GM12864 (cell line): Measurements from ENCODE around the gene PEF1.

Experiments
- DNase-seq: peaks from one replicate; pipeline ENCODE4 v3.0.0-alpha.2; 2011; ENCODE audit warnings: low read depth
- H3K4me3 ChIP-seq: 2 replicates; pipeline ENCODE4 v1.5.1; 2011; ENCODE audit warnings: mild to moderate bottlenecking, low read depth, low read length, control low read depth
- TF ChIP-seq, protein P1 (sequence below): IDR thresholded peaks from 2 replicates; pipeline ENCODE4 v1.5.1; 2011; ENCODE audit warnings: low read depth, mild to moderate bottlenecking, moderate library complexity, low read length, control low read depth, inconsistent platforms; ENCODE audit errors: missing control alignments

The PEF1 gene

DNA sequence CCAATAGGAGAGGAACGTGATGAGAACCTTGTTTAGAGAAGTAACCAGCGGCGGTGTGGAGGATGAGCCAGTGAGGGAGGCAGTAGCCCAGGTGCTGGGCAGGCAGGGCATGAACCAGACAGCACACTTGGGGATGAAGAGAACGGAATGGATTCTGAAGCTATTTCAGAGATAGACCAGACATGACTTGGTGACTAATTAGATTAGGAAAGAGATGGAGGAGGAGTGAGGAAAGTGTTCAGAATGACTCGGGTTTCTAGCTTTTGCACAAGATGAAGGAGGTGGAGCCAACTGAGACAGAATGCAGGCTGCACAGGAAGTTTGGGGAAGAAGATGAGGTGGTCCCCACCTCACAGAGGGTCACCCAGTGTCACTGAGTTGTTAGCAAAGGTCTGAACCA lies 5.1 kb downstream of the PEF1 start:
- no peak overlapping the region for H3K4me3 ChIP-seq
- DNase-seq, result no peak
- TF ChIP-seq, protein P1, sequence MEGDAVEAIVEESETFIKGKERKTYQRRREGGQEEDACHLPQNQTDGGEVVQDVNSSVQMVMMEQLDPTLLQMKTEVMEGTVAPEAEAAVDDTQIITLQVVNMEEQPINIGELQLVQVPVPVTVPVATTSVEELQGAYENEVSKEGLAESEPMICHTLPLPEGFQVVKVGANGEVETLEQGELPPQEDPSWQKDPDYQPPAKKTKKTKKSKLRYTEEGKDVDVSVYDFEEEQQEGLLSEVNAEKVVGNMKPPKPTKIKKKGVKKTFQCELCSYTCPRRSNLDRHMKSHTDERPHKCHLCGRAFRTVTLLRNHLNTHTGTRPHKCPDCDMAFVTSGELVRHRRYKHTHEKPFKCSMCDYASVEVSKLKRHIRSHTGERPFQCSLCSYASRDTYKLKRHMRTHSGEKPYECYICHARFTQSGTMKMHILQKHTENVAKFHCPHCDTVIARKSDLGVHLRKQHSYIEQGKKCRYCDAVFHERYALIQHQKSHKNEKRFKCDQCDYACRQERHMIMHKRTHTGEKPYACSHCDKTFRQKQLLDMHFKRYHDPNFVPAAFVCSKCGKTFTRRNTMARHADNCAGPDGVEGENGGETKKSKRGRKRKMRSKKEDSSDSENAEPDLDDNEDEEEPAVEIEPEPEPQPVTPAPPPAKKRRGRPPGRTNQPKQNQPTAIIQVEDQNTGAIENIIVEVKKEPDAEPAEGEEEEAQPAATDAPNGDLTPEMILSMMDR, result no peak

DNA sequence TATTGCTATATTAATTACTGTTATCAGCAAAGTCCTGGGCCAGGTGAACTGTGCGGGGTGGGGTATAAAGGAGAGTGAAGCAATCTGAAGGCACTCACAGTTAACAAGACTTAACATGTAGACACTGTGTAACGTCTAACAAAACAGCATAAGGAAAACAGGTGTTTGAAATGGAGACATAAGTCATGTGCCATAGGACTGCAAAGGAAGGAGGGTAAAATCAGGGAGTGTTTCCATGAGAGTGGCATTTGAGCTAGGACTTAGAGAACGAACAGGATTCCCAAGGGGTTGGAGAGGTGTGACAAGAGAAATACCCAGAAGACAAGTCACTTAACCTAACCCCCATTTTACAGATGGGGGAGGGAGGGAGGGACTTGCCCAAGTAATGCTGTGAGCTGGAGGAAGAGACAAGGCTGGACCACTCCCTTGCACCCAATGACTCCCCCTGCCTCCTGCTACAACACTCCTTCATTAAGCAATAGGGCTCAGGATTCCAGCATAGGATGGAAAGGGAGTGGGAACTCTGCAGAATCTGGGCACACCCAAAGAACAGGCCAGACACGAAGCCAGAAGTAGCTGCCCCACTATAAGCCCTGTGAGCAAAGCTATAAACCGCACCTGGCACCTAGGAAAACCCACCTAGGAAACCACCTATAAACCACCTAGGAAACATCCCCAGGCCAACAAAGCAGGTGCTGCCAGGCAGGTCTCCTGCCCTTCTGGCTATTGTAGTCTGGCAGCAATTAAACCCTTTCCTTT lies 6.6 kb downstream of the PEF1 start:
- H3K4me3 ChIP-seq, result no peak overlapping the region
- no peak for DNase-seq
- TF ChIP-seq, protein P1, result no peak

DNA sequence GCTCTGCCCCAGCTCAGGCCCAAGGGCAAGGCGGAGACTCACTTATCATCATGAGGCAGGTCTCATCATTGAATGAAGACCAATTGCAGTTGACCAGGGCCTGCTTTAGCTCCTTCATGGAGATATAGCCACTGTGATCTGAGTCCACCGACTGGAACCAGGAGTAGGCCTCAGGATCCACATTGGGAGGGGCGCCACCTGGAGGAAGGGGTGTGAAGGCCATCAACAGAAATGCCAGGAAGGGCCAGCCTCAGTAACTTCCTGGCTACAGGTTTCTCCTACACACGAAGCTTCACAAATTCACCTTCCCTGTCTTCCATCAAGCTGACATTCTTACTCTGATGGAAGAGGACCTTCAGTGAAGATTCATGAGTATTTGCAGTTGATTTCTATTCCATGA lies 11.6 kb downstream of the PEF1 start:
- no peak for DNase-seq
- TF ChIP-seq, protein P1, result peak; percentile 62
- H3K4me3 ChIP-seq, result no peak overlapping the region

DNA sequence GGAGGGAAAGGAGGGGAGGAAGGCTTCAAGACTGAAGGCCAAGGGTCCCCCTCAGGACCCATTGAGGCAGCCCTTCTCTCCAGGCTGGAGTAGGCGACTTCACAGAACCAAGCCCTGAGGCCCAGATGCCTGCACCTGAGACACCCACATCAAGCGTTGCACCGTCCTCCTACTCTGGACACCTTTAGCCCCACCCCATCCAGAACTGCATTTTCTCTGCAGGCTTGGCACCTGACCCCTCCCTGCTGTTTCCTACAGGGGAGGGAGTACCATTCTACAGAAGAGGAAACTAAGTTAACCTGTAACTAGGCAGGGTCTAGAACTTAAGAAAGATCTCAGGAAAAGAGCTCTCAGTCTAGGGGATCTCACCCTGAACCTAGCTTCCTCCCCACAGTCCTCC lies 12.0 kb downstream of the PEF1 start:
- H3K4me3 ChIP-seq, result no peak overlapping the region
- TF ChIP-seq, protein P1, result no peak
- DNase-seq, result no peak

DNA sequence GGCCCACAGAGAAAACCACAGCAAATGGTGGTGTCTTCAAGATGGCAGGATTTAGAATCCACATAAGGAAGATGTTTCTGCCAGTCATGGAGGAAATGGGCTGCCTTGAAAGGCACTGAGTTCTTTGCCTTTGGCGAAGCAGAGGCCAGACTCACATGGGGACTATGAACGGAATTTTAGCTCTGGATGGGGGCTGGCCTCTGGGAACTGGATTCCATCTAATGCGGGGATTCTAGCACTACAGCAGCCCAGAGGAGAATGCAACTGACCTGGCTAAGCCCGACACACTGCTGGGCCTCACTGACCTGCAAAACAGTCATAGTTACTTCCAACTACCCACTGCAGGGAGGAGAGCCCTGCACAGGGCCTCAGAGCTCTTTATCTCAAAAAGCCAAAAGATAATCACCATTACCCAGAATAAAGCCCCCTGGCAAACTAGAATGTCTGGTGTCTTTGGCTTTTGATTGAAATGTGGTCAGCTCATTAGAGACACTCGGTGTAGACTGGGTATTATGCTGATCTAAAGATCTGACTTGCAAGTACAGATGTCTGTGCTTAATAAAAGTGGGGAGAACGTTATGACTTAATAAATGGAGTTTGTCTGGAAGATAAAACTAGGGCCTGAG lies 15.6 kb downstream of the PEF1 start:
- H3K4me3 ChIP-seq, result no peak overlapping the region
- DNase-seq, result no peak
- TF ChIP-seq, protein P1, result no peak

DNA sequence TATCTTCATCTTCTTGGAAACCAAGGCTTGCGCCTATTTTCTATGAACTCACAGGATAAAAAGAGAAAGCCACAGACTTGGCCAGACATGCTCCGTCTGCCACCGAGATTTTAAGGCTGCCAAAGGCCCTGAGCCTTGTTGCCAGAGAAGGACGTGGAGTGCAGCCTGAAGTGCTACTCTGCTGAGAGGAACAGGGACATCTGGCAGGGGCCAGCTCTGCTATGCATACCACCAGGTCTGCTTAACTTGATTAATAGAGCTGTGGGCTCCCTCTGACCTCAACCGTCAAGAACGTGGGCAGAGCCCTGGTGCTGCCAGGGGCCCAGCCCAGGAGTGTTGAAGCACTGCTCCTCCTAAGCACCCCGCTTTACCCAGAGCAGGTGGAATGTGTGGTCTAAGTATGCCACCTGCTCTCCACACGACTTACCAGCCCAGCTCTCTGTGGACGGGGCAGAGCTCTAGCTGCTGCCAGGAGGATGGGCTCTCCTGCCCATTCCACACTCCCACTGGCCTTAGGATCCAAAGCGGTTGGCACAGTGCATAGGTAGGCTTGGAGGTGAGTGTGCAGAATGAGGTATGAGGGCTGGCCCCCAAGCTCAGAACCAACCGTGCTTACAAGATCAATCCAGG lies 16.6 kb downstream of the PEF1 start:
- no peak for DNase-seq
- no peak overlapping the region for H3K4me3 ChIP-seq
- TF ChIP-seq, protein P1, result no peak
